Smooth muscle cell (in vitro differentiated cells): Measurements from ENCODE around the gene KRT27. TPM values are rescaled to one million over a fixed set of nuclear protein-coding genes. Genes with fewer than 3 reads are reported as not detected.
"Not testable (repeated sequence)": the region's sequence is repeated elsewhere in the genome, so short reads cannot be mapped to it uniquely, and the experiment has no call there.

ENCODE experiments used
- DNase-seq: peaks from one replicate; lab custom pipeline; 2025; ENCODE audit not compliant: unreplicated experiment; lab: John Stamatoyannopoulos, UW
- H2AFZ ChIP-seq: fragments of 200-600 bp; sonication (generic); 2 replicates; pipeline ENCODE4 v1.6.0; 2016; ENCODE audit warnings: antibody characterized with exemption, low read depth, mild to moderate bottlenecking
- H3F3A ChIP-seq: fragments of 200-600 bp; sonication (generic); 2 replicates; pipeline ENCODE4 v1.6.0; 2017; ENCODE audit warnings: antibody characterized with exemption, low read depth
- H3K27ac ChIP-seq: fragments of 200-600 bp; sonication (generic); 2 replicates; pipeline ENCODE4 v1.5.1; 2016; ENCODE audit warnings: low read depth, mild to moderate bottlenecking
- H3K27me3 ChIP-seq: fragments of 200-600 bp; sonication (generic); 2 replicates; pipeline ENCODE4 v1.6.1; 2016; ENCODE audit warnings: low read depth, mild to moderate bottlenecking
- H3K36me3 ChIP-seq: fragments of 200-600 bp; sonication (generic); 2 replicates; pipeline ENCODE4 v1.5.1; 2016; ENCODE audit warnings: low read depth
- H3K4me1 ChIP-seq: fragments of 200-600 bp; sonication (generic); 2 replicates; pipeline ENCODE4 v1.5.1; 2016; ENCODE audit warnings: low read depth
- H3K4me2 ChIP-seq: fragments of 200-600 bp; sonication (generic); 2 replicates; pipeline ENCODE4 v1.6.0; 2016; ENCODE audit warnings: mild to moderate bottlenecking
- H3K4me3 ChIP-seq: fragments of 200-600 bp; sonication (generic); 2 replicates; pipeline ENCODE4 v1.5.1; 2016; ENCODE audit warnings: mild to moderate bottlenecking
- H3K79me2 ChIP-seq: fragments of 200-600 bp; sonication (generic); 2 replicates; pipeline ENCODE4 v1.6.0; 2016; ENCODE audit warnings: low read depth, mild to moderate bottlenecking
- H3K9ac ChIP-seq: fragments of 200-600 bp; sonication (generic); 2 replicates; pipeline ENCODE4 v1.6.0; 2016; ENCODE audit warnings: low read depth
- H3K9me3 ChIP-seq: fragments of 200-600 bp; sonication (generic); replicated peaks from 2 replicates; pipeline ENCODE4 v1.5.1; 2016; ENCODE audit warnings: low read depth
- H4K20me1 ChIP-seq: fragments of 200-600 bp; sonication (generic); 2 replicates; pipeline ENCODE4 v1.6.0; 2016; ENCODE audit warnings: low read depth
- CTCF ChIP-seq: fragments of 200-600 bp; sonication (generic); IDR thresholded peaks from 2 replicates; pipeline ENCODE4 v1.5.1; 2017; ENCODE audit warnings: borderline replicate concordance, mild to moderate bottlenecking, antibody characterized with exemption; ENCODE audit not compliant: insufficient read depth, poor library complexity, severe bottlenecking
- WGBS: methylation state at CpG from one replicate; pipeline ENCODE4 v1.1.7; 2016; ENCODE audit warnings: low lambda C conversion rate; 5-methylcytosine and 5-hydroxymethylcytosine counted together
- polyA plus RNA-seq: library from polyadenylated mRNA; unstranded; fragments of >200 nt; fragmentation: Nextera tagmentation; extraction: Ambion mirVana; gene quantifications from 2 replicates; pipeline ENCODE4 v1.2.1, GENCODE V29; 2016
- total RNA-seq: library from RNA; depleted of rRNA; stranded (reverse); fragments of >200 nt; gene quantifications from 2 replicates; pipeline ENCODE4 v1.2.3, GENCODE V29; 2014

The KRT27 gene
- total and polyA plus RNA-seq, 2 experiments from 2014 or later, result 0.54 to 1.1 TPM

GRCh38 chr17:40817103-40817682, 34.8 kb upstream of the KRT27 start:
- Histone ChIP-seq H3K4me3 (peak overlapping the region; percentile 70), H2AFZ (no peak overlapping the region), H3K9ac (no peak overlapping the region), H3K36me3 (no peaks in the 10 kb centered on the region), H3K79me2 (no peaks in the 10 kb centered on the region), H3K27ac (no peak overlapping the region), H4K20me1 (no peaks in the 10 kb centered on the region), H3K27me3 (peaks cover 13% of the 10 kb centered on the region), H3K4me2 (peak overlapping the region; percentile 96), H3K4me1 (peaks cover 13% of the 10 kb centered on the region), H3F3A (peaks cover 8% of the 10 kb centered on the region), H3K9me3 (no peaks in the 10 kb centered on the region)
- TF ChIP-seq CTCF, result no peak
- DNase-seq, result no peak
- WGBS, result 98% methylated on average over 4 of the region's 4 CpGs

GRCh38 chr17:40816569-40816968, 34.2 kb upstream of the KRT27 start:
- no peak for DNase-seq
- Histone ChIP-seq H3K4me2 (no peak overlapping the region), H3K4me1 (peaks cover 13% of the 10 kb centered on the region), H3F3A (peaks cover 8% of the 10 kb centered on the region), H2AFZ (no peak overlapping the region), H3K27me3 (peaks cover 19% of the 10 kb centered on the region), H3K9me3 (no peaks in the 10 kb centered on the region), H3K9ac (no peak overlapping the region), H4K20me1 (no peaks in the 10 kb centered on the region), H3K27ac (no peak overlapping the region), H3K36me3 (no peaks in the 10 kb centered on the region), H3K4me3 (no peak overlapping the region), H3K79me2 (no peaks in the 10 kb centered on the region)
- WGBS, result 95% methylated on average over 3 of the region's 3 CpGs
- TF ChIP-seq CTCF, result no peak

- Histone ChIP-seq H3K9ac (no peak overlapping the region), H2AFZ (no peak overlapping the region), H3K79me2 (no peaks in the 10 kb centered on the region), H3K4me3 (no peak overlapping the region), H4K20me1 (no peaks in the 10 kb centered on the region), H3K4me2 (no peak overlapping the region), H3K36me3 (no peaks in the 10 kb centered on the region), H3K27me3 (peaks cover 31% of the 10 kb centered on the region), H3F3A (peaks cover 8% of the 10 kb centered on the region), H3K4me1 (peaks cover 13% of the 10 kb centered on the region), H3K9me3 (no peaks in the 10 kb centered on the region), H3K27ac (no peak overlapping the region)
- 89% methylated on average over 1 of the region's 1 CpG for WGBS
- no peak for DNase-seq
- TF ChIP-seq CTCF, result no peak
These were observed 33.0 kb upstream of the KRT27 start for GRCh38 chr17:40815381-40815780.

GRCh38 chr17:40814657-40815056, 32.3 kb upstream of the KRT27 start:
- H3K9me3 ChIP-seq, H3K36me3 ChIP-seq, H3F3A ChIP-seq, H4K20me1 ChIP-seq, H3K79me2 ChIP-seq, DNase-seq, H3K4me3 ChIP-seq, H3K9ac ChIP-seq, H2AFZ ChIP-seq, H3K27ac ChIP-seq, H3K4me2 ChIP-seq: not testable (repeated sequence)
- Histone ChIP-seq H3K4me1 (peaks cover 12% of the 10 kb centered on the region), H3K27me3 (peaks cover 38% of the 10 kb centered on the region)
- WGBS, result 81% methylated on average over 3 of the region's 3 CpGs
